HepG2 (cell line): ENCODE measurements around the gene NFKB2. TPM values are rescaled to one million over a fixed set of nuclear protein-coding genes. Genes with fewer than 3 reads are reported as not detected.

Experiments
- HDAC6 ChIP-seq: fragments of 200-600 bp; sonication (generic); IDR thresholded peaks from 2 replicates; pipeline ENCODE4 v1.7.0; 2017; ENCODE audit warnings: mild to moderate bottlenecking, antibody characterized with exemption, low read length, low read depth
- SATB2 ChIP-seq: sonication (generic); formaldehyde crosslinking; IDR thresholded peaks from 2 replicates; pipeline ENCODE4 v1.5.0; 2020; ENCODE audit warnings: missing genetic modification reagents
- TARDBP ChIP-seq: sonication (generic); formaldehyde crosslinking; IDR thresholded peaks from 2 replicates; pipeline ENCODE4 v1.8.0; 2022; ENCODE audit warnings: mild to moderate bottlenecking, missing genetic modification reagents
- ZBTB39 ChIP-seq: sonication (generic); formaldehyde crosslinking; IDR thresholded peaks from 2 replicates; pipeline ENCODE4 v1.5.0; 2020; ENCODE audit warnings: missing genetic modification reagents
- ZFP91 ChIP-seq: sonication (generic); formaldehyde crosslinking; IDR thresholded peaks from 2 replicates; pipeline ENCODE4 v1.9.0; 2022; ENCODE audit warnings: missing genetic modification reagents, mild to moderate bottlenecking, borderline replicate concordance
- ZNF274 ChIP-seq: sonication (generic); formaldehyde crosslinking; IDR thresholded peaks from 2 replicates; pipeline ENCODE4 v1.5.1; 2020; ENCODE audit warnings: mild to moderate bottlenecking, missing genetic modification reagents
- ZNF343 ChIP-seq: sonication (generic); formaldehyde crosslinking; IDR thresholded peaks from 2 replicates; pipeline ENCODE4 v1.4.0; 2020; ENCODE audit warnings: mild to moderate bottlenecking, missing genetic modification reagents
- ZNF564 ChIP-seq: sonication (generic); formaldehyde crosslinking; IDR thresholded peaks from 2 replicates; pipeline ENCODE4 v1.8.1; 2023; ENCODE audit warnings: mild to moderate bottlenecking, missing genetic modification reagents
- polyA plus RNA-seq, 8 experiments: library from polyadenylated mRNA; depleted of rRNA in 3 of 8; stranded (reverse) in 7 of 8; unstranded in 1 of 8; fragments of >200 nt; fragmentation: Illumina TruSeq in 4 of 8; extraction: Trizol in 4 of 8; gene quantifications; 2 replicates each; pipeline versions ENCODE4 v1.2.1 to v1.2.3, GENCODE V29; 2011 to 2016; ENCODE audit warnings: low read depth in 4 of 8, missing spikeins in 1 of 8, mixed read lengths in 1 of 8; ENCODE audit not compliant: insufficient read depth in 1 of 8
- total RNA-seq, 5 experiments: library from RNA; depleted of rRNA; stranded (reverse); fragments of >200 nt; fragmentation: Illumina TruSeq; extraction: Trizol; gene quantifications; 2 replicates each; pipeline ENCODE4 v1.2.3, GENCODE V29; 2016; ENCODE audit warnings: low read depth in 1 of 5
- TF ChIP-seq, protein P1 (sequence below): sonication (generic); formaldehyde crosslinking; IDR thresholded peaks from 2 replicates; pipeline ENCODE4 v1.4.0; 2020; ENCODE audit warnings: mild to moderate bottlenecking, missing genetic modification reagents
- TF ChIP-seq, protein P2 (sequence below): IDR thresholded peaks from 2 replicates; pipeline ENCODE4 v1.6.1; 2016; ENCODE audit warnings: low read depth, borderline replicate concordance
- TF ChIP-seq, protein P3 (sequence below): sonication (generic); formaldehyde crosslinking; IDR thresholded peaks from 2 replicates; pipeline ENCODE4 v1.4.0; 2020; ENCODE audit warnings: missing genetic modification reagents
- TF ChIP-seq, protein P4 (sequence below): sonication (generic); formaldehyde crosslinking; IDR thresholded peaks from 2 replicates; pipeline ENCODE4 v1.5.1; 2020; ENCODE audit warnings: mild to moderate bottlenecking, moderate library complexity, missing genetic modification reagents
- TF ChIP-seq, protein P5 (sequence below): sonication (generic); formaldehyde crosslinking; IDR thresholded peaks from 2 replicates; pipeline ENCODE4 v1.4.0; 2020; ENCODE audit warnings: mild to moderate bottlenecking, missing genetic modification reagents, borderline replicate concordance

NFKB2 gene
- total and polyA plus RNA-seq, 2 of the 13 experiments (the other 11 are each of a cell fraction or from before 2014, with no cell fraction given) = 7.7 to 12.5 TPM

GRCh38 chr10:102422545-102423129, 27.1 kb downstream of the NFKB2 start (continued):
- no peak for TF ChIP-seq HDAC6
- TF ChIP-seq ZNF343 = peak; percentile 93
- 0 out of 2 replicates have a peak, but pooled peaks have one; percentile 17 for TF ChIP-seq SATB2
- peak; percentile 78 for TF ChIP-seq ZFP91
- TF ChIP-seq, protein P1, sequence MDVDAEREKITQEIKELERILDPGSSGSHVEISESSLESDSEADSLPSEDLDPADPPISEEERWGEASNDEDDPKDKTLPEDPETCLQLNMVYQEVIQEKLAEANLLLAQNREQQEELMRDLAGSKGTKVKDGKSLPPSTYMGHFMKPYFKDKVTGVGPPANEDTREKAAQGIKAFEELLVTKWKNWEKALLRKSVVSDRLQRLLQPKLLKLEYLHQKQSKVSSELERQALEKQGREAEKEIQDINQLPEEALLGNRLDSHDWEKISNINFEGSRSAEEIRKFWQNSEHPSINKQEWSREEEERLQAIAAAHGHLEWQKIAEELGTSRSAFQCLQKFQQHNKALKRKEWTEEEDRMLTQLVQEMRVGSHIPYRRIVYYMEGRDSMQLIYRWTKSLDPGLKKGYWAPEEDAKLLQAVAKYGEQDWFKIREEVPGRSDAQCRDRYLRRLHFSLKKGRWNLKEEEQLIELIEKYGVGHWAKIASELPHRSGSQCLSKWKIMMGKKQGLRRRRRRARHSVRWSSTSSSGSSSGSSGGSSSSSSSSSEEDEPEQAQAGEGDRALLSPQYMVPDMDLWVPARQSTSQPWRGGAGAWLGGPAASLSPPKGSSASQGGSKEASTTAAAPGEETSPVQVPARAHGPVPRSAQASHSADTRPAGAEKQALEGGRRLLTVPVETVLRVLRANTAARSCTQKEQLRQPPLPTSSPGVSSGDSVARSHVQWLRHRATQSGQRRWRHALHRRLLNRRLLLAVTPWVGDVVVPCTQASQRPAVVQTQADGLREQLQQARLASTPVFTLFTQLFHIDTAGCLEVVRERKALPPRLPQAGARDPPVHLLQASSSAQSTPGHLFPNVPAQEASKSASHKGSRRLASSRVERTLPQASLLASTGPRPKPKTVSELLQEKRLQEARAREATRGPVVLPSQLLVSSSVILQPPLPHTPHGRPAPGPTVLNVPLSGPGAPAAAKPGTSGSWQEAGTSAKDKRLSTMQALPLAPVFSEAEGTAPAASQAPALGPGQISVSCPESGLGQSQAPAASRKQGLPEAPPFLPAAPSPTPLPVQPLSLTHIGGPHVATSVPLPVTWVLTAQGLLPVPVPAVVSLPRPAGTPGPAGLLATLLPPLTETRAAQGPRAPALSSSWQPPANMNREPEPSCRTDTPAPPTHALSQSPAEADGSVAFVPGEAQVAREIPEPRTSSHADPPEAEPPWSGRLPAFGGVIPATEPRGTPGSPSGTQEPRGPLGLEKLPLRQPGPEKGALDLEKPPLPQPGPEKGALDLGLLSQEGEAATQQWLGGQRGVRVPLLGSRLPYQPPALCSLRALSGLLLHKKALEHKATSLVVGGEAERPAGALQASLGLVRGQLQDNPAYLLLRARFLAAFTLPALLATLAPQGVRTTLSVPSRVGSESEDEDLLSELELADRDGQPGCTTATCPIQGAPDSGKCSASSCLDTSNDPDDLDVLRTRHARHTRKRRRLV (CRISPR knock-in tag) = no peak
- TF ChIP-seq, protein P2, sequence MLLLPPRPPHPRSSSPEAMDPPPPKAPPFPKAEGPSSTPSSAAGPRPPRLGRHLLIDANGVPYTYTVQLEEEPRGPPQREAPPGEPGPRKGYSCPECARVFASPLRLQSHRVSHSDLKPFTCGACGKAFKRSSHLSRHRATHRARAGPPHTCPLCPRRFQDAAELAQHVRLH (CRISPR knock-in tag) = 0 out of 2 replicates have a peak, but pooled peaks have one; percentile 61
- TF ChIP-seq, protein P3, sequence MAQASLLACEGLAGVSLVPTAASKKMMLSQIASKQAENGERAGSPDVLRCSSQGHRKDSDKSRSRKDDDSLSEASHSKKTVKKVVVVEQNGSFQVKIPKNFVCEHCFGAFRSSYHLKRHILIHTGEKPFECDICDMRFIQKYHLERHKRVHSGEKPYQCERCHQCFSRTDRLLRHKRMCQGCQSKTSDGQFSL (CRISPR knock-in tag) = peak; percentile 51; the same call in 1 of the 2 replicates
- TF ChIP-seq ZNF564 (CRISPR knock-in tag) = peak; percentile 83
- peak; percentile 74; the same call in 1 of the 2 replicates for TF ChIP-seq TARDBP
- TF ChIP-seq, protein P4, sequence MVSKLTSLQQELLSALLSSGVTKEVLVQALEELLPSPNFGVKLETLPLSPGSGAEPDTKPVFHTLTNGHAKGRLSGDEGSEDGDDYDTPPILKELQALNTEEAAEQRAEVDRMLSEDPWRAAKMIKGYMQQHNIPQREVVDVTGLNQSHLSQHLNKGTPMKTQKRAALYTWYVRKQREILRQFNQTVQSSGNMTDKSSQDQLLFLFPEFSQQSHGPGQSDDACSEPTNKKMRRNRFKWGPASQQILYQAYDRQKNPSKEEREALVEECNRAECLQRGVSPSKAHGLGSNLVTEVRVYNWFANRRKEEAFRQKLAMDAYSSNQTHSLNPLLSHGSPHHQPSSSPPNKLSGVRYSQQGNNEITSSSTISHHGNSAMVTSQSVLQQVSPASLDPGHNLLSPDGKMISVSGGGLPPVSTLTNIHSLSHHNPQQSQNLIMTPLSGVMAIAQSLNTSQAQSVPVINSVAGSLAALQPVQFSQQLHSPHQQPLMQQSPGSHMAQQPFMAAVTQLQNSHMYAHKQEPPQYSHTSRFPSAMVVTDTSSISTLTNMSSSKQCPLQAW (CRISPR knock-in tag) = peak; percentile 34; the same call in 1 of the 2 replicates
- no peak for TF ChIP-seq ZBTB39
- TF ChIP-seq, protein P5, sequence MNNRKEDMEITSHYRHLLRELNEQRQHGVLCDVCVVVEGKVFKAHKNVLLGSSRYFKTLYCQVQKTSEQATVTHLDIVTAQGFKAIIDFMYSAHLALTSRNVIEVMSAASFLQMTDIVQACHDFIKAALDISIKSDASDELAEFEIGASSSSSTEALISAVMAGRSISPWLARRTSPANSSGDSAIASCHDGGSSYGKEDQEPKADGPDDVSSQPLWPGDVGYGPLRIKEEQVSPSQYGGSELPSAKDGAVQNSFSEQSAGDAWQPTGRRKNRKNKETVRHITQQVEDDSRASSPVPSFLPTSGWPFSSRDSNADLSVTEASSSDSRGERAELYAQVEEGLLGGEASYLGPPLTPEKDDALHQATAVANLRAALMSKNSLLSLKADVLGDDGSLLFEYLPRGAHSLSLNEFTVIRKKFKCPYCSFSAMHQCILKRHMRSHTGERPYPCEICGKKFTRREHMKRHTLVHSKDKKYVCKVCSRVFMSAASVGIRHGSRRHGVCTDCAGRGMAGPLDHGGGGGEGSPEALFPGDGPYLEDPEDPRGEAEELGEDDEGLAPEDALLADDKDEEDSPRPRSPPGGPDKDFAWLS (CRISPR knock-in tag) = 0 out of 2 replicates have a peak, but pooled peaks have one; percentile 54
- TF ChIP-seq ZNF274 (CRISPR knock-in tag) = peak; percentile 75; the same call in 1 of the 2 replicates
